Fibroblast of villous mesenchyme (primary cell): ENCODE data around the gene FMNL3. TPM values are rescaled to one million over a fixed set of nuclear protein-coding genes. Genes with fewer than 3 reads are reported as not detected.

Source experiments
- DNase-seq: peaks from one replicate; pipeline ENCODE4 v3.0.0-alpha.2; 2010; ENCODE audit warnings: low read depth
- H3K4me3 ChIP-seq: 2 replicates; pipeline ENCODE4 v1.5.1; 2011; ENCODE audit warnings: low read depth, mild to moderate bottlenecking, low read length
- total RNA-seq: library from RNA; depleted of rRNA; stranded (reverse); fragments of >200 nt; gene quantifications from 2 replicates; pipeline ENCODE4 v1.2.3, GENCODE V29; 2012
- TF ChIP-seq, protein P1 (sequence below): IDR thresholded peaks from 2 replicates; pipeline ENCODE4 v1.5.1; 2012; ENCODE audit warnings: low read depth, mild to moderate bottlenecking, low read length; ENCODE audit not compliant: insufficient read depth

FMNL3 gene
- total RNA-seq, 1 donor: 22.5 TPM

- TF ChIP-seq, protein P1, sequence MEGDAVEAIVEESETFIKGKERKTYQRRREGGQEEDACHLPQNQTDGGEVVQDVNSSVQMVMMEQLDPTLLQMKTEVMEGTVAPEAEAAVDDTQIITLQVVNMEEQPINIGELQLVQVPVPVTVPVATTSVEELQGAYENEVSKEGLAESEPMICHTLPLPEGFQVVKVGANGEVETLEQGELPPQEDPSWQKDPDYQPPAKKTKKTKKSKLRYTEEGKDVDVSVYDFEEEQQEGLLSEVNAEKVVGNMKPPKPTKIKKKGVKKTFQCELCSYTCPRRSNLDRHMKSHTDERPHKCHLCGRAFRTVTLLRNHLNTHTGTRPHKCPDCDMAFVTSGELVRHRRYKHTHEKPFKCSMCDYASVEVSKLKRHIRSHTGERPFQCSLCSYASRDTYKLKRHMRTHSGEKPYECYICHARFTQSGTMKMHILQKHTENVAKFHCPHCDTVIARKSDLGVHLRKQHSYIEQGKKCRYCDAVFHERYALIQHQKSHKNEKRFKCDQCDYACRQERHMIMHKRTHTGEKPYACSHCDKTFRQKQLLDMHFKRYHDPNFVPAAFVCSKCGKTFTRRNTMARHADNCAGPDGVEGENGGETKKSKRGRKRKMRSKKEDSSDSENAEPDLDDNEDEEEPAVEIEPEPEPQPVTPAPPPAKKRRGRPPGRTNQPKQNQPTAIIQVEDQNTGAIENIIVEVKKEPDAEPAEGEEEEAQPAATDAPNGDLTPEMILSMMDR: no peak
- no peak overlapping the region for H3K4me3 ChIP-seq
- no peak for DNase-seq
Observed at GRCh38 chr12:49635656-49636055, 71.5 kb downstream of the FMNL3 start.

- H3K4me3 ChIP-seq: no peak overlapping the region
- no peak for DNase-seq
- TF ChIP-seq, protein P1: no peak
Observed at GRCh38 chr12:49635036-49635435, 72.2 kb downstream of the FMNL3 start.

GRCh38 chr12:49633703-49634345, 73.4 kb downstream of the FMNL3 start:
- no peak overlapping the region for H3K4me3 ChIP-seq
- TF ChIP-seq, protein P1: no peak
- no peak for DNase-seq

GRCh38 chr12:49632986-49633702, 74.1 kb downstream of the FMNL3 start:
- no peak for DNase-seq
- TF ChIP-seq, protein P1: no peak
- H3K4me3 ChIP-seq: no peak overlapping the region

GRCh38 chr12:49632401-49632800, 74.8 kb downstream of the FMNL3 start:
- no peak for DNase-seq
- H3K4me3 ChIP-seq: no peak overlapping the region
- TF ChIP-seq, protein P1: no peak

DNA sequence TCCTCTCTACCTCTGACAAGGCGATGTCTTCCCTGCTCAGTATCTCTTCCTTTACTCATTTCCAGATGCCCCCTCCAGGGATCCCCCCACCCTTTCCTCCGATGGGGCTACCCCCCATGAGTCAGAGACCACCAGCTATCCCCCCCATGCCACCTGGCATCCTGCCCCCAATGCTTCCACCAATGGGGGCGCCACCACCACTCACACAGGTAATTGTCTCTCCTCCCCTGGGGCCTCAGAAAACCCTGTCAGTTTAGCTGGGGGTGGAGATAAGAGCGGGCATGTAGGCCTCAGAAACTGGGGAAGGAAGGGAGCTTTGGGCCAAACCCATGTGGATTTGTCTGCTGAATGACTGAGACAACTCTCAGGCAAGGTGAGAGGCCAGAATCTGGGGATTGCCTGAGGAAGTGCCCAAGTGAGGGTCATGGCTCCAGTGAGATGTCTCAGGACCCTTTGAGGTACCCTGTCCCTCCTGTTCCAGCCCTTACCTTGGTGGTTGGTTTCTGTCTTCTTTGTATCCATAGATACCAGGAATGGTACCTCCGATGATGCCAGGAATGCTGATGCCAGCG, 75.8 kb downstream of the FMNL3 start:
- DNase-seq: no peak
- TF ChIP-seq, protein P1: no peak
- no peak overlapping the region for H3K4me3 ChIP-seq
